ENCODE data around the gene CDKAL1. TPM values are rescaled to one million over a fixed set of nuclear protein-coding genes. Genes with fewer than 3 reads are reported as not detected.

Gene CDKAL1
- total and polyA plus RNA-seq, 10 donors, result 4.8 to 26.9 (median 20.1) TPM

DNA sequence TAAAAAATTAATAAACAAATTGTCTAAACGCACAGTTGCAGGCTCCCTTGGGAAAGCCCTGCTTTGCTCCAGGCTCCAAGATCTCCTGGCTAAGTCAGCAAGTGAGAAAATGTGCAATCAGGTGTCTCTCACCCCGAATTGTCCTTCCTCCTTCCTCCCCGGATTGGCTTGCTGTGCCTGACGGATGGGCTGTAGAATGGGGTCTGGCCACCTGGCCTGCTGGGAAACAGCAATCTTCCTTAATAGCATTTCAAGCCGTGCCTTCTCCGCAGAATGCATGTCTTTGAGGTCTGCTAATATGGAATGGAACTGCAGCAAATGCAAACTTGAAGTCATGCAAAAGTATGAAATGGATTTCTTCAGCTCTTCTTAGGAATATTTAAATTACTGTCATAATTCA lies 43.7 kb upstream of the CDKAL1 start:
- peaks cover 0 to 71% (median 38%) of the 10 kb centered on the region in 6 donors for H3K36me3 ChIP-seq
- H3K4me1 ChIP-seq, result peaks cover 0 to 5% (median 1%) of the 10 kb centered on the region in 6 donors
- no peak for DNase-seq
- no peak for TF ChIP-seq POLR2A (IDR thresholded peaks at IDR 0.05)
- TF ChIP-seq CTCF (IDR thresholded peaks at IDR 0.05 in 8 of 11, conservative IDR thresholded peaks at IDR 0.05 in 3 of 11), result no peak
- TF ChIP-seq POLR2AphosphoS5 (IDR thresholded peaks at IDR 0.05), result no peak
- H3K27me3 ChIP-seq (replicated peaks in 1 of 7), result no peaks in the 10 kb centered on the region
- H3K9me3 ChIP-seq, result no peaks in the 10 kb centered on the region
- no peak overlapping the region for H3K4me3 ChIP-seq
- intact Hi-C loops (cut with DNase I; ENCODE audit: low total_unique reads), result no loop called here
- H3K27ac ChIP-seq, result no peak overlapping the region
- 92 to 98% (median 95%) methylated on average over 6 of the region's 6 CpGs for WGBS, 5 donors

- WGBS, 5 donors, result 81 to 98% (median 90%) methylated on average over 2 of the region's 2 CpGs
- no peaks in the 10 kb centered on the region for H3K27me3 ChIP-seq (replicated peaks in 1 of 7)
- H3K4me1 ChIP-seq, result peaks cover 0 to 5% (median under 1%) of the 10 kb centered on the region in 6 donors
- TF ChIP-seq POLR2AphosphoS5 (IDR thresholded peaks at IDR 0.05), result no peak
- TF ChIP-seq CTCF (IDR thresholded peaks at IDR 0.05 in 8 of 11, conservative IDR thresholded peaks at IDR 0.05 in 3 of 11), result no peak
- no peak for TF ChIP-seq POLR2A (IDR thresholded peaks at IDR 0.05)
- no peak for DNase-seq
- peaks cover 0 to 56% (median 36%) of the 10 kb centered on the region in 6 donors for H3K36me3 ChIP-seq
- intact Hi-C loops (cut with DNase I; ENCODE audit: low total_unique reads), result no loop called here
- H3K27ac ChIP-seq, result no peak overlapping the region
- no peaks in the 10 kb centered on the region for H3K9me3 ChIP-seq
- no peak overlapping the region for H3K4me3 ChIP-seq
Observed at GRCh38 chr6:20492099-20492498, 42.2 kb upstream of the CDKAL1 start.

DNA sequence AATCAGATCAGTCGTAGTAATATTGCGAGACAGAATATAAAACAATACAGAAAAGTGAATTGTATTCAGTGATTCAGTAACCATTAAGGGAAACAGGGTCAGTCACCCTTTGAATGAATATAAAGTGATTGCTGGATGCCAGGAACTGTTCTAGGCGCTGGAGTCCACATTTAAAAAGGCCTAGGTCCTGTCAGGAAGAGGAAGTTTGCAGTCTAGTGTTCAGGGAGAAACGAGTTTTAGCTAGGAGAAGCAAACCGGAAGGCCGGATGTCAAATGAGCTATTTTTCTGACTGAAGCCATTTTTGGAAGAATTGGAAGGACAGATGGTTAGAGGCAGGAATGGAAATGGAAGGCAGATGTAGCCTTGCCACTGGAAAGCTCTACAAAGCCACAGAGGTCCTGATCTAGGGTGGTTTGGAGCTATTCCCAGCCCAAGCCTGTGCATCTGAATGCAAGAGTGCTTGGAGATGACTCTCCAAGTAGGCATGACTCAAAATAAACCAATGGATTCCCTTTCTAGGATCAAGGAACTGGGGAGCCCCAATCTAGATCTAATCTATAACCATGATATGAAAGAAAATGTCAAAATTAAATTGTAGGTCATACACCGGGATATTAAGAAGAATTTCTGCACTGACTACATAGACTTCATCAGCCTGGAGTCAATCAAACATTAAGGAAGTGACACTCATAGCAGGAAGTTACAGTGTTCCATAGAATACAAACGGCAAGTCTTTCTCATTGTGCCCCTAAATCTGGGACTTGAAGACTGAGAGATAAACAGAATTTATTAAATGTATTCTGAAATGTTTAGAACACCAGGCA lies 36.8 kb upstream of the CDKAL1 start:
- no peaks in the 10 kb centered on the region for H3K27me3 ChIP-seq (replicated peaks in 1 of 7)
- no peak for DNase-seq
- no peak overlapping the region for H3K4me3 ChIP-seq
- TF ChIP-seq CTCF (IDR thresholded peaks at IDR 0.05 in 8 of 11, conservative IDR thresholded peaks at IDR 0.05 in 3 of 11), result no peak
- TF ChIP-seq POLR2A (IDR thresholded peaks at IDR 0.05), result no peak
- TF ChIP-seq POLR2AphosphoS5 (IDR thresholded peaks at IDR 0.05), result no peak
- H3K36me3 ChIP-seq, result peaks cover 0 to 6% (median 0%) of the 10 kb centered on the region in 6 donors
- peak overlapping the region; percentile 15 to 77 (median 65) for H3K27ac ChIP-seq
- intact Hi-C loops (cut with DNase I; ENCODE audit: low total_unique reads), result no loop called here
- peaks cover 0 to 23% (median 9%) of the 10 kb centered on the region in 6 donors for H3K4me1 ChIP-seq
- WGBS, 5 donors, result 39 to 63% (median 52%) methylated on average over 8 of the region's 8 CpGs
- no peaks in the 10 kb centered on the region for H3K9me3 ChIP-seq

- 88 to 100% (median 91%) methylated on average over 2 of the region's 2 CpGs for WGBS, 5 donors
- peaks cover 0 to 23% (median 9%) of the 10 kb centered on the region in 6 donors for H3K4me1 ChIP-seq
- H3K27me3 ChIP-seq (replicated peaks in 1 of 7), result no peaks in the 10 kb centered on the region
- intact Hi-C loops (cut with DNase I; ENCODE audit: low total_unique reads), result no loop called here
- no peak overlapping the region for H3K4me3 ChIP-seq
- no peak for DNase-seq
- H3K9me3 ChIP-seq, result no peaks in the 10 kb centered on the region
- TF ChIP-seq POLR2AphosphoS5 (IDR thresholded peaks at IDR 0.05), result no peak
- TF ChIP-seq CTCF (IDR thresholded peaks at IDR 0.05 in 8 of 11, conservative IDR thresholded peaks at IDR 0.05 in 3 of 11), result no peak
- H3K36me3 ChIP-seq, result peaks cover 0 to 6% (median 0%) of the 10 kb centered on the region in 6 donors
- H3K27ac ChIP-seq, result peak overlapping the region in 5 of 8 donors; percentile 26 to 77 (median 65)
Observed at GRCh38 chr6:20498041-20498385, 36.2 kb upstream of the CDKAL1 start.

Data from spleen (tissue), 11 donors.